NT2/D1 (cell line): ENCODE data around the gene TAS2R41.

Source experiments
- DNase-seq: peaks from one replicate; pipeline ENCODE4 v3.0.0-alpha.2; 2011; ENCODE audit warnings: low read depth, low spot score
- H3K27me3 ChIP-seq: 2 replicates; pipeline ENCODE4 v1.6.0; 2011; ENCODE audit warnings: mild to moderate bottlenecking; ENCODE audit not compliant: insufficient read length, insufficient read depth
- H3K36me3 ChIP-seq: 2 replicates; pipeline ENCODE4 v1.6.1; 2011; ENCODE audit warnings: mild to moderate bottlenecking, low read length, mixed read lengths; ENCODE audit not compliant: insufficient read depth, insufficient read length
- H3K4me1 ChIP-seq: 2 replicates; pipeline ENCODE4 v1.5.1; 2011; ENCODE audit not compliant: insufficient read depth, insufficient read length
- H3K4me3 ChIP-seq: 2 replicates; pipeline ENCODE4 v1.5.1; 2011; ENCODE audit warnings: low read depth; ENCODE audit not compliant: insufficient read length
- H3K9ac ChIP-seq: 2 replicates; pipeline ENCODE4 v1.6.0; 2011; ENCODE audit warnings: low read depth; ENCODE audit not compliant: insufficient read length
- H3K9me3 ChIP-seq: 2 replicates; pipeline ENCODE4 v1.5.1; 2011; ENCODE audit warnings: mild to moderate bottlenecking, low read length; ENCODE audit not compliant: insufficient read depth
- SUZ12 ChIP-seq: IDR thresholded peaks from 2 replicates; pipeline ENCODE4 v1.6.1; 2011; ENCODE audit not compliant: insufficient read length, insufficient read depth; ENCODE audit errors: extremely low read depth
- YY1 ChIP-seq: IDR thresholded peaks from 2 replicates; pipeline ENCODE4 v1.6.1; 2011; ENCODE audit not compliant: insufficient read length, insufficient read depth
- ZNF274 ChIP-seq: IDR thresholded peaks from 2 replicates; pipeline ENCODE4 v1.6.1; 2011; ENCODE audit warnings: mild to moderate bottlenecking, low read depth, low read length

TAS2R41 gene

GRCh38 chr7:143503261-143503660, 25.6 kb downstream of the TAS2R41 start:
- no peak overlapping the region for H3K4me3 ChIP-seq
- no peaks in the 10 kb centered on the region for H3K36me3 ChIP-seq
- DNase-seq = no peak
- H3K9me3 ChIP-seq = no peaks in the 10 kb centered on the region
- no peak for TF ChIP-seq YY1
- TF ChIP-seq SUZ12 = no peak
- TF ChIP-seq ZNF274 = no peak
- H3K27me3 ChIP-seq = no peaks in the 10 kb centered on the region
- H3K4me1 ChIP-seq = no peaks in the 10 kb centered on the region
- H3K9ac ChIP-seq = no peak overlapping the region

- H3K9ac ChIP-seq = no peak overlapping the region
- no peaks in the 10 kb centered on the region for H3K27me3 ChIP-seq
- H3K36me3 ChIP-seq = no peaks in the 10 kb centered on the region
- H3K9me3 ChIP-seq = no peaks in the 10 kb centered on the region
- H3K4me1 ChIP-seq = no peaks in the 10 kb centered on the region
- no peak overlapping the region for H3K4me3 ChIP-seq
- TF ChIP-seq ZNF274 = no peak
- no peak for TF ChIP-seq SUZ12
- DNase-seq = no peak
Observed at GRCh38 chr7:143504215-143504936, 26.7 kb downstream of the TAS2R41 start.

- DNase-seq = no peak
- Histone ChIP-seq H3K36me3 (no peaks in the 10 kb centered on the region), H3K27me3 (no peaks in the 10 kb centered on the region), H3K9me3 (no peaks in the 10 kb centered on the region), H3K4me1 (no peaks in the 10 kb centered on the region), H3K4me3 (no peak overlapping the region), H3K9ac (no peak overlapping the region)
- TF ChIP-seq ZNF274 (no peak), SUZ12 (no peak), YY1 (no peak)
Observed at GRCh38 chr7:143504937-143505297, 27.2 kb downstream of the TAS2R41 start.

- TF ChIP-seq YY1 (no peak), SUZ12 (no peak), ZNF274 (no peak)
- no peaks in the 10 kb centered on the region for H3K9me3 ChIP-seq
- DNase-seq = no peak
- no peak overlapping the region for H3K4me3 ChIP-seq
- H3K36me3 ChIP-seq = no peaks in the 10 kb centered on the region
- H3K9ac ChIP-seq = no peak overlapping the region
- no peaks in the 10 kb centered on the region for H3K27me3 ChIP-seq
- H3K4me1 ChIP-seq = no peaks in the 10 kb centered on the region
Observed at GRCh38 chr7:143505838-143506237, 28.2 kb downstream of the TAS2R41 start.

DNA sequence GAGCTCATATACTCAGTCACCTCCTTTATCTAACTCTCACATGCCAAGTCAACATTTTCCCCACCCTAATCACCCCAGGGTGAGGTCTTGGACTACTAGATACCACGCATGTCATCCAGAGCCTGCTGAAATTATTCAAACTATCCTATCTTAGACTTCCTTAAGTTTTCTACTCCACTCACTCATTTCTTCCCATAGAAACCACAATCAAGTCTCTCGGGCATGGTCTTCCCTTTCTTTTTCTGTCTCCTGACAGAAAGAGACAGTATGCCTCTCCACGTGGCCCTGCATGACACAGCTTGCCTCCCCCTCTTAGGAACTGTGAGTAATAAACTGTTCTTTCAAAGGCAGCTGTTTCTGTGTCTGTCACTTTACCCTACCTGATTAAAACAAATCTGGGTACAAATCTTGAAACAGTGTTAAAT, 29.4 kb downstream of the TAS2R41 start:
- Histone ChIP-seq H3K9ac (no peak overlapping the region), H3K4me3 (no peak overlapping the region), H3K4me1 (no peaks in the 10 kb centered on the region), H3K36me3 (no peaks in the 10 kb centered on the region), H3K9me3 (no peaks in the 10 kb centered on the region), H3K27me3 (no peaks in the 10 kb centered on the region)
- no peak for DNase-seq
- TF ChIP-seq YY1 = no peak
- TF ChIP-seq ZNF274 = no peak
- TF ChIP-seq SUZ12 = no peak

DNA sequence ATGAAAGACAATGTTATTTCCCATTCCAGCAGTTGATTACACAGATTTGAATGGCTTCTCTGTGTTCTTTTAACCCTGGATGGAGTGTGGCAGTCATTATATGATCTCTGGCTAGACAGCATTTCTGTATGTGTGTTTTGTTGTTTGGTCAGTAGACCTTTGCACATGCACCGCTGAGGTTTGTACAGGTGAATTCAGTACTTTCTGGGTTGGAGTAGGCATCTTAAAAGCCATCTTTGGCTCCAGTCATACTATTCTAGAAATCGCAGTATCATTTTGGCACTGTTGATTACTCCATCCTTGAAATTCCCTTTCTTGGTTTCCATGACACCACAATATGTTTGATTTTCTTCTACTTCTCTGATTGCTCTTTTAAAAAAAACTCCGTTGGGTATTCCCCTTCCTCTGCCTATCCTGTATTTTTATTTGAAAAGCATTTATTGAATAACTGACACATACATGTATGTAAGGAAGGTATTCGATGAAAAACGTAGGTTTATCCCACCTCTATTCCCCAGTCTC, 29.9 kb downstream of the TAS2R41 start:
- H3K9me3 ChIP-seq = no peaks in the 10 kb centered on the region
- TF ChIP-seq ZNF274 (no peak), SUZ12 (no peak), YY1 (no peak)

GRCh38 chr7:143510854-143511592, 33.4 kb downstream of the TAS2R41 start:
- H3K4me1 ChIP-seq = no peaks in the 10 kb centered on the region
- H3K4me3 ChIP-seq = no peak overlapping the region
- no peaks in the 10 kb centered on the region for H3K36me3 ChIP-seq
- H3K27me3 ChIP-seq = no peaks in the 10 kb centered on the region
- no peak overlapping the region for H3K9ac ChIP-seq
- H3K9me3 ChIP-seq = no peaks in the 10 kb centered on the region
- DNase-seq = no peak
- TF ChIP-seq YY1 = no peak
- no peak for TF ChIP-seq SUZ12
- no peak for TF ChIP-seq ZNF274

More for the DNA sequence above, 29.9 kb downstream of the TAS2R41 start:
- Histone ChIP-seq H3K27me3 (no peaks in the 10 kb centered on the region), H3K4me1 (no peaks in the 10 kb centered on the region), H3K9ac (no peak overlapping the region), H3K4me3 (no peak overlapping the region), H3K36me3 (no peaks in the 10 kb centered on the region)
- DNase-seq = no peak
